Pulmonary artery endothelial cell (primary cell): ENCODE measurements around the gene YAF2. TPM values are rescaled to one million over a fixed set of nuclear protein-coding genes. Genes with fewer than 3 reads are reported as not detected.
"Not testable (repeated sequence)": the region's sequence is repeated elsewhere in the genome, so short reads cannot be mapped to it uniquely, and the experiment has no call there.

Source experiments
- DNase-seq: peaks from one replicate; pipeline ENCODE4 v3.0.0-alpha.2; 2011; ENCODE audit warnings: low read depth, low spot score
- total RNA-seq: library from RNA; depleted of rRNA; stranded (reverse); fragments of >200 nt; gene quantifications from 2 replicates; pipeline ENCODE4 v1.2.3, GENCODE V29; 2014

YAF2 gene
- total RNA-seq, 1 donor from 2014 or later = 11.1 TPM

DNA sequence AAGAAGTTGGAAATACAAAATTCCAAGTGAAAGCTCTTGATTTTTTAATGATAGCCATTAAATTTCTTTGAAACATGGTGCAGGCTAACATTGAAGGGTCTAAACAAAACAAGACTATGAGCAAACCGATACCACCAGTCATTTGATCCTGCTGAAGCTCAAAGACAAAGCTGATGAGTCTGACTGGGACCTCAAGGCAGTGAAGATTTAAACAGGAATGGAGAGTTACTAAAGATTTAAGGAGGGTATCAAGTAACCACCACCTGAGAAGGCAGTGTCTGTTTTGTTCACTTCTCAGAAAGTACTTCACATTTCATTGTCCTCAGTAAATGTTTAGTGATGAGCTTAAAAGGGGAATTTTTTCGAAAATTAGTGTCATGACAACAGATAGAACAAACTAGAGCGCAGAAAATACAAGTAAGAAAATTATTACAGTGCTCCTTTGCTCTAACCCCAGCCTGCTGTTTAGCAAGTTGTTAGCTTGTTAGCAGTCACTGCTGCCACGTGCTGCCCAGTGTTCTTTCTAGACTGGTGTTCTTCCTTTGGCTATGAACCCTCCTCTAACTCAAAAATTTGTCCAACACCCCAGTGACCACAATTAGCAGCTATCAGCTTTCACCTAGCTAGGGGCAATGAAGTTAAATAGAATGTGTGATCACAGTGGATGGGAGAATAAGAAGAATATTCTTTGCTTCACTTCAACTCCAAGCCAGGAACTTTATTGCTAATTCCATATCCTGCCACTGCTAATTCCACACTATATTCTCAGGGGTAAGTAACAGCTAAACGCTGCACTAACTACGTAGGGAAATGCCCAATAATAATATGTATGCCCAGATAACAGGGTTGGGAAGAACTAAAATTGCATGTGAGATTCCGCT lies 41.1 kb downstream of the YAF2 start:
- DNase-seq = no peak

DNA sequence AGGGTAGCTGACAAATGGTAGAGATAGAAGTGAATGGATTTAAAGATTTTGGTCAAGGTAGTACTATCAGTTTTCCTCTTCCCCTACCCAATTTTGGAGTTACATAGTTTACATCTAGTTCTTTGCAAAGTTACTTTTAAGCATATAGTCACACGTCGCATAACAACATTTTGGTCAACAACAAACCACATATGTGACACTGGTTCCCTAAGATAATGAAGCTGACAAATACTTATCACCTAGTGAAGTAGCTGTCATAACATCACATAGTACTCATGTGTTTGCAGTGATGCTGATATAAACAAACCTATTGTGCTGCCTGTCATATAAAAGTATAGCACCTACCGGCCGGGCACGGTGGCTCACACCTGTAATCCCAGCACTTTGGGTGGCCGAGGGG lies 45.4 kb downstream of the YAF2 start:
- DNase-seq = no peak

DNA sequence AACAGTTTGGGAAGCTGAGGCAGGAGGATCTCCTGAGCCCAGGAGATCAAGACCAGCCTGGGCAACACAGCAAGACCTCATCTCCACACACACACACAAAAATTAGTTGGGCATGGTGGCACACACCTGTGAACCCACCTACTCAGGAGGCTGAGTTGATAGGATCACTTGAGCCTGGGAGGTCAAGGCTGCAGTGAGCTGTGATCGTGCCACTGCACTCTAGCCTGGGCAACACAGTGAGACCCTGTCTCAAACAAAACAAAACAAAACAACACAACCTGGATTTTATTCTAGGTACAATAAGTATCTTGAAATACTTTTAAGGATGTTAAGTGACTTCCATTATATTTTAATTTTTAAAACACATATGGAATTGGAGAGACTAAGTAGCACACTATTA lies 45.8 kb downstream of the YAF2 start:
- no peak for DNase-seq

- no peak for DNase-seq
Measured at GRCh38 chr12:42190376-42190775, 47.7 kb downstream of the YAF2 start.

DNA sequence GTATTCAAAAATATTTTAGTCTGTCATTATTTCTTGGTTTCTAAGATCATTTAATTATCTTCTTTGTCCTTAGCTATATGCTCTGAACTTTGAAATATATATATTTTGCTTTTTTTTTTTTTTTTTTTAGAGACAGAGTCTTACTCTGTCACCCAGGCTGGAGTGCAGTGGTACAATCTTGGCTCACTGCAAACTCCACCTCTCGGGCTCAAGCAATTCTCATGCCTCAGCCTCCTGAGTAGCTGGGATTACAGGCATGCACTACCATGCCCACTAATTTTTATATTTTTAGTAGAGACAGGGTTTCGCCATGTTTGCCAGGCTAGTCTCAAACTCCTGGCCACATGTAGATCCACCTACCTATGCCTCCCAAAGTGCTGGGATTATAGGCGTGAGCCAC lies 49.8 kb downstream of the YAF2 start:
- DNase-seq = not testable (repeated sequence)

GRCh38 chr12:42187799-42188198 lies 50.2 kb downstream of the YAF2 start:
- no peak for DNase-seq

DNA sequence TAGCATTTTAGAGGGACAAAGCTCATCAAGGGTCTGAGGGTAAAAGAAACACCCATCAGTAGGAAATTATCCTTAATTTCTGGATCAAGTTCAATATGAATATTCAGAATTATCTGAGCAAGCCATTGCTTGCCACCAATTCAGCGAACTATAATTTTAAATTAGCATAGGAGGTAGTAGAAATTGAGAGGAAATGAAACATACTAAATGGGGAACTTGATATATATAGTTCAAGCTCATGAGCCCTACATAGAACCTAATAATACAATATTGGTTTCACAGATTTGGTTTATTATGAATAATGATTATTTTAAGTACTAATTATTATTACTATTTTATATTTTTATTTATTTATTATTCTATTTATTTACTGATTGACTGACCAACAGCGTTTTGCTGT lies 51.3 kb downstream of the YAF2 start:
- DNase-seq = no peak

GRCh38 chr12:42182394-42182793 lies 55.7 kb downstream of the YAF2 start:
- DNase-seq = no peak

- no peak for DNase-seq
Measured at GRCh38 chr12:42180990-42181596, 57.0 kb downstream of the YAF2 start.

DNA sequence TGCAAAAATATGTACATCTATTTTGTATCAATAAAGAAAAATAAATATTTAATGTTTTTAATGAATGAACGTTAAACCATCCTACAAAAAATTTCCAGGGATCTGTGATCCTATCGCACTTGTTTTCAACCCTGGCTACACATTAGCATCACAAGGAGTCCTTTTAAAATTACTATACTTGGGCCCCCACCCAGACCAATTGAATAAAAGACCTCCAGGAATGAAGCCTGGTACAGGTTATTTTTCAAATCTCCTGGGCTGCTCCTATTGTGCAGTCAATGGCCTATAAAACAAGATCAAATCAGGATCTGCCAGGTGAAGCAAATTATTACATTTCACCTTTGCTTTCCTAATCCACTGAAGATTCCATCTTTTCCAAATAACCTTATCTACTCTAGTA lies 59.9 kb downstream of the YAF2 start:
- no peak for DNase-seq

GRCh38 chr12:42174978-42175377 lies 63.1 kb downstream of the YAF2 start:
- DNase-seq = no peak

- DNase-seq = no peak
Measured at GRCh38 chr12:42173961-42174521, 64.0 kb downstream of the YAF2 start.

DNA sequence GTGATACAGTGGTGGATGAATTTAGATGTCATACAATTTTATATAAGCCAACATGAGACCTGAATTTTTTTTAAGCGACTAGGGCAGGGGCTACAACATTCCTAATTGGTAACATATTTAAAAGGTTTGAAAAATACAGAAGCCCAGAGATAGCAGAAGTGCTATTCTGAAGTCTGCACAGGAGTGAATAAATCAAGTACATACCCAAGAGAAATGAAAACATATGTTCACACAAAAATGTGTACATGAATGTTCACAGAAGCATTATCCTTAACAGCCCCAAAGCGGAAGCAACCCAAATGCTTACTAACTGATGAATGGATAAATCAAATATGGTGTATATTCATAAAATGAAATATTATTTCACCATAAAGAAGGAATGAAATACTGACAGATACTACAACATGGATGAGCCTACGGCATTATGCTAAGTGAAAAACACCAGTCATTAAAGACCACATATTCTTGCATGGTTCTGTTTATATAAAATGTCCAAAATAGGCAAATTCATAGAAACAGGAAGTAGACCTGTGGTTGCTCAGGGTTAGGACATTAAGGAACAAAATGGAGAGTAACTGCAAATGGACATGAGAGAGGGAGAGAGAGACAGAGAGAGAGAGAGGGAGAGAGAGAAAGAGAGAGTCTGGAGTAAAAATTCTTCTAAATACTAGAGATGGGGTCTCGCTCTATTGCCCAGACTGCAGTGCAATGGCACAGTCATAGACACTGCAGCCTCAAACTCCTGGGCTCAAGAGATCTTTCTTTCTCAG lies 65.4 kb downstream of the YAF2 start:
- DNase-seq = no peak

GRCh38 chr12:42167711-42168110 lies 70.3 kb downstream of the YAF2 start:
- DNase-seq = no peak

DNA sequence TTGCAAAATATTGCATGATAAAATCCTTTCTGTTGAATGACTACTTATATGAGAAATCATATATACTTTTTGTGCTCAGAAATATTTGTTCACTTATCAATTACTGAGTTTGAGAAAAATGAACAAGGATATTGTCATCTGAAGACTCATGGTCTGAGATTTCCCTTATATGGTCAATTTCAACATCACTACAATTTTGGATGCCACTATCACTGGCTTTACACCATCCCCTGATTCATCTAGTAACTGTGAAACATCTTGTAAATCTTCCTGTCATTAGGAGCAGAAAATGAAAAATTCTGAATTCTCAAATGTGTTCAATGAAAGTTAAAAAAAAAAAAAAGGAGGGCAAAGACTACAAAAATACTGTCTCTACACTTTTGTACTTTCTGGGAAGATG lies 71.5 kb downstream of the YAF2 start:
- no peak for DNase-seq

GRCh38 chr12:42163913-42164312 lies 74.1 kb downstream of the YAF2 start:
- DNase-seq = no peak

GRCh38 chr12:42162965-42163364 lies 75.1 kb downstream of the YAF2 start:
- DNase-seq = no peak

- no peak for DNase-seq
Measured at GRCh38 chr12:42162193-42162592, 75.9 kb downstream of the YAF2 start.

- no peak for DNase-seq
Measured at GRCh38 chr12:42161529-42161928, 76.5 kb downstream of the YAF2 start.

DNA sequence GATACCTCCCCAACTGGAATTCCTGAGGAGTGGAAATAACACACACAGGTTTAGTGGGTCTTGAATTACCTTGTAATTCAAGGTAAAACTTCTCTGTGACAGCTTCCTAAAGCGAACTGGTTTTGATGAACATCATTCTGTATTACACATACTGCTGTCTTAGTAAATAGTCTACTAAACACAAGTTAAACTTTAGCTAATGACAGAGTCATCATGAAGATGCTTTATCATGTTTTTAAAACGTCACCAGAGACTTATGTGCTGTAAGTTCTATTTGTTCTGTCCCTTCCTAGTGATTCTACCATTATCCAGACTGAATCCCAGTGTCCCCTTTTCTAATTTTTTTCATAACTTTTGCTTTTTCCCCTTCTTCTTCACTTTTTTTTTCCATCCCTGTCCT lies 81.8 kb downstream of the YAF2 start:
- no peak for DNase-seq

DNA sequence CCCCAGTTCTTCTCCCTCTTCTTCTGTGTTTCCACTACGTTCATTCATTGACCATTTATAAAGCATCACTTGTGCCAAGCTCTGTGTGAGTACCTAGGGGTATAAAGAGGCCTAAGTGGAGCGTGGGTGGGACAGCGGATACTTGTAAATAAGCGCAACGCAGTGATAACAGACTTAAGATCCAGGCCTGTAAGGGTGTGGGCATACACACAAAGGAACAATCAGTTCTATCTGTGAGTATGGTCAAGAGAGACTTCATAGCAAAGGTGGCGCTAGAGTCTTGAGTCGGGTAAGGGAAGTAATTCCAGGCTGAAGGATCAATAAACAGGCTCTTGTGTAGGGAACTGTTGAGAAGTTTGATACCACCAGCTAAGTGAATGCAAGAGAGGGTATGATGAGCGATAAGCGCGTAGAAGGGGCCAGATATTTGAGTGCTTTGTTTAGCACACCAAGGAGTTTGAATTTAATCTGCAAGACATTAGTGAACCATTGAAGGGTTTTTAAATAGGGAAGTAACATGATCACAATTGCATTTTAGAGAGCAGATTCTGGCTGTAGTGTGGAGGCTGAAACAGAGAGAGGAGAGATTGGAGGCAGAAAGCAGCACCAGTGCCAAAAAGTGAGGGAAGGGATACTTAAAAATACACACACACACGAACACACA lies 92.4 kb downstream of the YAF2 start:
- DNase-seq = no peak

DNA sequence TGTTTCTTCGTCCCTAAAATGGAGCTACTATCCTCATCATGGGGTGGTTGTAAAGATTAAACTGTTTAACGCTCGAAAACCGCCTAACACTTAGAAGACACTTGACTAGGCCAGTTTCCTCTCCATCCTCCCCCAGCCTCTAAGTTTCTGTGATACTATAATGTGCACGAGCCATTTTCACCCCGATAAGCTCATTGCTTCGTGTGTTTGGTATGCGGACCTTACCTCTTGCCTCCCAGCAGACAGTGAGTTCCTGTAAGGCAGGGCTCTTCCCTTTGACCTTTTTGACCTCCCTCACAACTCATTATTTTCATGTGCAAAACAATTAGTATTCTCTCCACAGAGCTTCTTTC lies 92.9 kb downstream of the YAF2 start:
- DNase-seq = no peak
